Measurements from ENCODE around the gene SLC9B2.
A peak's percentile ranks its signal among the peaks of the same experiment; 100 is the strongest.
"Not testable (repeated sequence)": the region's sequence is repeated elsewhere in the genome, so short reads cannot be mapped to it uniquely, and the experiment has no call there.

SLC9B2 gene

DNA sequence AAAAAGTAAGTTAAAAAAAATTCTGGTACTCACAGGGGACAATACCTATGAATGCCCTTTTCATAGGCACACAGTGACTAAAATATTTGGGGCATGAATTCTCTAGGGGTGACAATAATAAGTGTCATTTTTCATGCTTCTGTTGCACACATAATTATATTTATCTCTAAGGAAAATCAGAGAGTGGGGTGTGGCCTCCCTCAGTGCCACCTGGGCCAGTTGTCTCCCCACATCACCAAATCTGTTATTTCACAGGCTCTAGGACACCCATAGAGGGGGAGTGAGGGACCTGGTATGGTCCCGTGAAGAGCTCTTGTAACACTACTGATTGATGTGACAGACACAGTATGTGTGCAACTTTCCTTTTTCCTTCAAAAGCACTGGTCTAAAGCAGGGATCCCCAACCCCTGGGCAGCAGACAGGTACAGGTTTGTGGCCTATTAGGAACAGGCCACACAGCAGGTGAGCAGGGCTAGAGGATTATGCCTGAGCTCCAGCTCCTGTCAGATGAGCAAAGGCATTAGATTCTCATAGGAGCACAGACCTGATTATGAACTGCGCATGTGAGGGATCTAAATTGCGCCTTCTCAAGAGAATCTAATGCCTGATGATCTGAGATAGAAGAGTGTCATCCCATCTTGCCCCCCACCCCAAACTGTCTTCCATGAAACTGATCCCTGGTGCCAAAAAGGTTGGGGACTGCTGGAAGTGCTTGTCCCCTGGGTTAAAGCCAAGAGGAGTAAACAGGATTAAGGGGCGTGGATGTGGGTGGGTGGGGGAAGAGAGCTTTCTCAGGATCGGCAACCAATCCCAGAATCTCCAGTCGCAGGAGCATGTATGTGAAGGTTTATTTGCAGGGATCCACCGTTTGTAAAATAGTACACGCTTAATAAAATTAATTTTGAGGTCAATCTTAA, 57.9 kb downstream of the SLC9B2 start:
- Histone ChIP-seq H3K27me3 (no peaks in the 10 kb centered on the region), H3K9ac (peak overlapping the region; percentile 67 to 90 (median 84)), H3K36me3 (peaks cover 0 to 11% (median under 1%) of the 10 kb centered on the region in 11 experiments; a peak in 8 of 22 replicates), H4K20me1 (no peaks in the 10 kb centered on the region), H3K4me1 (peaks cover 14 to 23% (median 18%) of the 10 kb centered on the region in 10 experiments), H3K4me2 (peak overlapping the region; percentile 61 to 86 (median 78)), H3K27ac (peak overlapping the region; percentile 73 to 92 (median 86)), H3K4me3 (peak overlapping the region; percentile 59 to 78 (median 65)), H3K9me3 (replicated peaks in 1 of 11) (no peaks in the 10 kb centered on the region)
- TF ChIP-seq Cebpa-rat (IDR thresholded peaks at IDR 0.05), result no peak

DNA sequence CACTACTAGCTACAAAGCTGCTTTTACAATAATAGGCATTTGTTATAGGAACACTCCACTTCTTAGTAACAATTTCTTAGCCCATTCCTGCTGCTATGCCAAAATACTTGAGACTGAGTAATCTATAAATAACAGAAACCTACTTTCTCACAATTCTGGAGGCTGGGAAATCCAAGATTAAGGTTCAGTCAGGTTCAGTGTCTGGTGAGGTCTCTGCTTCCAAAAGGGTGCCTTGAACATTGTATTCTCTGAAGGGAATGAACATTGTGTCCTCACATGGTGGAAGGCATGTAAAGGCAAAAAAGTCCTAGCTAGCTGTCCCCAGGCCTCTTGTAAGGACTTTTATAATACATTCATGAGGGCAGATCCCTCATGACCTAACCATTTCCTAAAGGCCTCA, 64.0 kb downstream of the SLC9B2 start:
- Histone ChIP-seq H3K9me3 (replicated peaks in 1 of 11) (no peaks in the 10 kb centered on the region), H3K36me3 (no peaks in the 10 kb centered on the region), H4K20me1 (no peaks in the 10 kb centered on the region), H3K27me3 (no peaks in the 10 kb centered on the region), H3K4me3 (no peak overlapping the region), H3K4me2 (no peak overlapping the region), H3K27ac (no peak overlapping the region), H3K9ac (no peak overlapping the region), H3K4me1 (no peaks in the 10 kb centered on the region)
- no peak for TF ChIP-seq Cebpa-rat (IDR thresholded peaks at IDR 0.05)

GRCh38 chr4:103012060-103012459, 64.5 kb downstream of the SLC9B2 start:
- Histone ChIP-seq H3K9ac (no peak overlapping the region), H3K4me3 (no peak overlapping the region), H3K27me3 (no peaks in the 10 kb centered on the region), H3K4me2 (no peak overlapping the region), H3K36me3 (no peaks in the 10 kb centered on the region), H3K4me1 (no peaks in the 10 kb centered on the region), H3K27ac (no peak overlapping the region), H4K20me1 (no peaks in the 10 kb centered on the region), H3K9me3 (replicated peaks in 1 of 11) (no peaks in the 10 kb centered on the region)
- no peak for TF ChIP-seq Cebpa-rat (IDR thresholded peaks at IDR 0.05)

GRCh38 chr4:103011378-103012025, 65.1 kb downstream of the SLC9B2 start:
- H3K4me1 ChIP-seq, result no peaks in the 10 kb centered on the region
- no peaks in the 10 kb centered on the region for H3K9me3 ChIP-seq (replicated peaks in 1 of 11)
- H3K4me3 ChIP-seq, result no peak overlapping the region
- no peak for TF ChIP-seq Cebpa-rat (IDR thresholded peaks at IDR 0.05)
- no peaks in the 10 kb centered on the region for H3K27me3 ChIP-seq
- no peak overlapping the region for H3K27ac ChIP-seq
- no peak overlapping the region for H3K4me2 ChIP-seq
- H3K36me3 ChIP-seq, result no peaks in the 10 kb centered on the region
- no peak overlapping the region for H3K9ac ChIP-seq
- no peaks in the 10 kb centered on the region for H4K20me1 ChIP-seq

- no peak overlapping the region for H3K27ac ChIP-seq
- no peak overlapping the region for H3K9ac ChIP-seq
- no peak overlapping the region for H3K4me2 ChIP-seq
- H4K20me1 ChIP-seq, result no peaks in the 10 kb centered on the region
- TF ChIP-seq Cebpa-rat (IDR thresholded peaks at IDR 0.05), result no peak
- H3K4me1 ChIP-seq, result no peaks in the 10 kb centered on the region
- H3K36me3 ChIP-seq, result no peaks in the 10 kb centered on the region
- H3K4me3 ChIP-seq, result no peak overlapping the region
- no peaks in the 10 kb centered on the region for H3K9me3 ChIP-seq (replicated peaks in 1 of 11)
- H3K27me3 ChIP-seq, result no peaks in the 10 kb centered on the region
These were observed 65.8 kb downstream of the SLC9B2 start for GRCh38 chr4:103010804-103011203.

- H3K9me3 ChIP-seq (replicated peaks in 1 of 11), result no peaks in the 10 kb centered on the region
- TF ChIP-seq Cebpa-rat (IDR thresholded peaks at IDR 0.05), result no peak
These were observed 67.5 kb downstream of the SLC9B2 start for GRCh38 chr4:103008875-103009729.

GRCh38 chr4:103002551-103002950, 74.0 kb downstream of the SLC9B2 start:
- Histone ChIP-seq H3K9me3 (replicated peaks in 1 of 11) (peaks cover 11 to 22% (median 18%) of the 10 kb centered on the region in 11 experiments), H3K4me2 (no peak overlapping the region), H3K4me1 (no peaks in the 10 kb centered on the region), H3K9ac (no peak overlapping the region), H3K27ac (no peak overlapping the region), H3K36me3 (peaks cover 0 to 9% (median 0%) of the 10 kb centered on the region in 11 experiments; a peak in 1 of 22 replicates), H3K27me3 (no peaks in the 10 kb centered on the region), H3K4me3 (no peak overlapping the region), H4K20me1 (no peaks in the 10 kb centered on the region)
- TF ChIP-seq Cebpa-rat (IDR thresholded peaks at IDR 0.05), result no peak

More at GRCh38 chr4:103008875-103009729, 67.5 kb downstream of the SLC9B2 start:
- Histone ChIP-seq H3K4me3 (no peak overlapping the region), H3K9ac (no peak overlapping the region), H3K36me3 (no peaks in the 10 kb centered on the region), H3K4me2 (no peak overlapping the region), H3K27ac (no peak overlapping the region), H4K20me1 (no peaks in the 10 kb centered on the region), H3K27me3 (no peaks in the 10 kb centered on the region), H3K4me1 (no peaks in the 10 kb centered on the region)

DNA sequence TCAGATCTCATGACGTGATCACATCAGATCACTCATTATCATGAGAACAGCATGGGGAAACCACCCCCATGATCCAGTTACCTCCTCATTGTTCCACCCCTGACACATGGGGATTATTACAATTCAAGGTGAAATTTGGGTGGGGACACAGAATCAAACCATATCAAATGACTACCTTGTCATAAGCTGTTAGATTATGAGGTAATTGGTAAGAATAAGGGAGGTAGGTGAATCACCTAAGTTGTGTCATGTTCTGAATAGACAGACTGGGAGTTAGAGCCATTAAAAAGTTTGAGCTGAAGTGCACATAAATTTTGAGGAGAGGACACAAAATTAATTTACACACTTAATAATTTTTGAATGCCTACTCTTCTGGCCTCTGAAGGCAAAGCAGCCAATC, 81.8 kb downstream of the SLC9B2 start:
- H3K9me3 ChIP-seq (replicated peaks in 1 of 11), result peaks cover 18 to 25% (median 20%) of the 10 kb centered on the region in 11 experiments

GRCh38 chr4:102993985-102994384, 82.6 kb downstream of the SLC9B2 start:
- not testable (repeated sequence) for H3K27me3 ChIP-seq, H3K4me2 ChIP-seq, H3K27ac ChIP-seq, H3K9ac ChIP-seq, H3K4me1 ChIP-seq, H4K20me1 ChIP-seq
- peaks cover 18 to 25% (median 20%) of the 10 kb centered on the region in 11 experiments for H3K9me3 ChIP-seq (replicated peaks in 1 of 11)
- peaks cover 0 to 11% (median 3%) of the 10 kb centered on the region in 11 experiments; a peak in 6 of 22 replicates for H3K36me3 ChIP-seq
- TF ChIP-seq Cebpa-rat (IDR thresholded peaks at IDR 0.05), result peak in 1 of 11 experiments; percentile 28; a peak in 1 of 22 replicates
- H3K4me3 ChIP-seq, result 0 out of 20 replicates have a peak overlapping the region, but pooled peaks of 1 of the 10 experiments have one; percentile 6

More for the DNA sequence above, 81.8 kb downstream of the SLC9B2 start:
- Histone ChIP-seq H3K27me3 (no peaks in the 10 kb centered on the region), H3K36me3 (peaks cover 0 to 11% (median 3%) of the 10 kb centered on the region in 11 experiments; a peak in 6 of 22 replicates), H4K20me1 (no peaks in the 10 kb centered on the region), H3K4me3 (no peak overlapping the region), H3K4me1 (no peaks in the 10 kb centered on the region), H3K4me2 (no peak overlapping the region), H3K27ac (no peak overlapping the region), H3K9ac (no peak overlapping the region)
- no peak for TF ChIP-seq Cebpa-rat (IDR thresholded peaks at IDR 0.05)
